KMS-11 (cell line): ENCODE results near the gene NSUN2.

Experiments
- H2AFZ ChIP-seq: fragments of 200-600 bp; sonication (generic); 2 replicates; pipeline ENCODE4 v1.6.1; 2016; ENCODE audit warnings: antibody characterized with exemption, mixed run types, low read depth
- H3K27ac ChIP-seq: fragments of 200-600 bp; sonication (generic); 2 replicates; pipeline ENCODE4 v1.6.1; 2016; ENCODE audit warnings: mild to moderate bottlenecking, mixed run types
- H3K27me3 ChIP-seq: fragments of 200-600 bp; sonication (generic); 2 replicates; pipeline ENCODE4 v1.6.1; 2017; ENCODE audit warnings: mild to moderate bottlenecking, low read depth, mixed run types, moderate library complexity; ENCODE audit not compliant: insufficient read depth
- H3K36me3 ChIP-seq: fragments of 200-600 bp; sonication (generic); 2 replicates; pipeline ENCODE4 v1.6.1; 2017; ENCODE audit warnings: mild to moderate bottlenecking, mixed run types; ENCODE audit not compliant: insufficient read depth
- H3K4me1 ChIP-seq: fragments of 200-600 bp; sonication (generic); 2 replicates; pipeline ENCODE4 v1.6.1; 2016; ENCODE audit warnings: mild to moderate bottlenecking, low read depth, mixed run types; ENCODE audit not compliant: poor library complexity, severe bottlenecking
- H3K4me2 ChIP-seq: fragments of 200-600 bp; sonication (generic); 2 replicates; pipeline ENCODE4 v1.7.0; 2016; ENCODE audit warnings: mild to moderate bottlenecking, mixed run types
- H3K4me3 ChIP-seq: fragments of 200-600 bp; sonication (generic); IDR thresholded peaks from 2 replicates; pipeline ENCODE4 v1.6.1; 2017; ENCODE audit warnings: low read depth, low read length, mixed read lengths; ENCODE audit not compliant: insufficient read depth
- H3K79me2 ChIP-seq: fragments of 200-600 bp; sonication (generic); 2 replicates; pipeline ENCODE4 v1.6.1; 2016; ENCODE audit warnings: low read depth, mixed run types; ENCODE audit not compliant: insufficient read depth
- H3K9ac ChIP-seq: fragments of 200-600 bp; sonication (generic); 2 replicates; pipeline ENCODE4 v1.6.1; 2016; ENCODE audit warnings: mild to moderate bottlenecking, mixed run types
- H4K20me1 ChIP-seq: fragments of 200-600 bp; sonication (generic); 2 replicates; pipeline ENCODE4 v1.6.1; 2016; ENCODE audit warnings: mild to moderate bottlenecking, mixed run types; ENCODE audit not compliant: insufficient read depth
- TF ChIP-seq, protein P1 (sequence below): fragments of 200-600 bp; sonication (generic); conservative IDR thresholded peaks from 2 replicates; pipeline ENCODE4 v1.6.1; 2017; ENCODE audit warnings: low read depth, mild to moderate bottlenecking, antibody characterized with exemption, low read length, moderate library complexity, mixed read lengths

NSUN2 gene

DNA sequence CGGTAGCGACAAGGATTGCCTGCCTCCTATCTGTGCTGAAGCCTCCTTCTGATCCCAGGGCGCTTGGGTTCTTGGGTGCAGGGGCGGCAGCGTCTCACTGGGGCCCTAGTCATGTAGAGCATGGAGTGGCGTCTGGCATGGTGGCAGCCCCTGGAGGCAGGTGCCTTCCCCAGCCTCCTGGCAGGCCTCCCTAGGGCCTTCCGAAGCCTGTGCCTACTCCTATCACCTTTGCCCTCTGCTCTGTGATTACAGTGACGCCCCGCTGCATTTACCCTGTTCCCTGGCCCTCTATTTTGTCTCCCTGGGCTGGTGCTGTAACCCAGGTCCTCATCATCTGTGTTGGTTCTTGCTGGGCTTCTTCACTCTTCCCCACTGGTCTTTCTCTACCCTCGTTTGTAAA lies 4.2 kb upstream of the NSUN2 start:
- Histone ChIP-seq H3K79me2 (peaks cover 28% of the 10 kb centered on the region), H3K27ac (no peak overlapping the region), H3K4me3 (no peak overlapping the region), H3K9ac (no peak overlapping the region), H4K20me1 (no peaks in the 10 kb centered on the region), H3K36me3 (no peaks in the 10 kb centered on the region), H3K27me3 (no peaks in the 10 kb centered on the region), H3K4me2 (no peak overlapping the region), H3K4me1 (peaks cover 21% of the 10 kb centered on the region), H2AFZ (no peak overlapping the region)
- TF ChIP-seq, protein P1, sequence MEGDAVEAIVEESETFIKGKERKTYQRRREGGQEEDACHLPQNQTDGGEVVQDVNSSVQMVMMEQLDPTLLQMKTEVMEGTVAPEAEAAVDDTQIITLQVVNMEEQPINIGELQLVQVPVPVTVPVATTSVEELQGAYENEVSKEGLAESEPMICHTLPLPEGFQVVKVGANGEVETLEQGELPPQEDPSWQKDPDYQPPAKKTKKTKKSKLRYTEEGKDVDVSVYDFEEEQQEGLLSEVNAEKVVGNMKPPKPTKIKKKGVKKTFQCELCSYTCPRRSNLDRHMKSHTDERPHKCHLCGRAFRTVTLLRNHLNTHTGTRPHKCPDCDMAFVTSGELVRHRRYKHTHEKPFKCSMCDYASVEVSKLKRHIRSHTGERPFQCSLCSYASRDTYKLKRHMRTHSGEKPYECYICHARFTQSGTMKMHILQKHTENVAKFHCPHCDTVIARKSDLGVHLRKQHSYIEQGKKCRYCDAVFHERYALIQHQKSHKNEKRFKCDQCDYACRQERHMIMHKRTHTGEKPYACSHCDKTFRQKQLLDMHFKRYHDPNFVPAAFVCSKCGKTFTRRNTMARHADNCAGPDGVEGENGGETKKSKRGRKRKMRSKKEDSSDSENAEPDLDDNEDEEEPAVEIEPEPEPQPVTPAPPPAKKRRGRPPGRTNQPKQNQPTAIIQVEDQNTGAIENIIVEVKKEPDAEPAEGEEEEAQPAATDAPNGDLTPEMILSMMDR, result no peak

DNA sequence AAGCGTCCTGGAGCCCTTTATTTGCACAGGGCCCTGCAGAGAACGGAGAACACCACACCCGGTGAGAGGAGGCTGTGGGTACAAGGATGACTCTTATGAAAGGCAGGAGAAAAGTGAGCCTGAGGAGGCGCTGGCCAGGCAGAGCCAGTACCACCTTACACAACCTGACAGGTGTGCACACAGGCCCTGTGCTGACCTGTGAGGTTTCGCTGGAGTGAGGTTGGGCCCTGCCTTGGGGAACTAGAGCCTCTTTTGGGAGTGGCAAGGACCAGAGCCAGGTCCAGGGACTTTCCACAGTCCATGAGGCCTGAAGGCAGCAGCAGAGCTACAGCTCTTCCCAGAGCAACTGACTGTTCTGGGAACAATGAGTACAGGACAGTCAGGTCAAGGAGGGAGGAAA lies 3.4 kb upstream of the NSUN2 start:
- Histone ChIP-seq H3K9ac (no peak overlapping the region), H3K27me3 (no peaks in the 10 kb centered on the region), H4K20me1 (0 out of 2 replicates have a peak, but pooled peaks cover 1% of the 10 kb centered on the region), H2AFZ (no peak overlapping the region), H3K4me2 (no peak overlapping the region), H3K27ac (no peak overlapping the region), H3K4me1 (peaks cover 26% of the 10 kb centered on the region), H3K4me3 (no peak overlapping the region), H3K79me2 (peaks cover 35% of the 10 kb centered on the region), H3K36me3 (no peaks in the 10 kb centered on the region; the same call in 1 of the 2 replicates)
- TF ChIP-seq, protein P1, result no peak

DNA sequence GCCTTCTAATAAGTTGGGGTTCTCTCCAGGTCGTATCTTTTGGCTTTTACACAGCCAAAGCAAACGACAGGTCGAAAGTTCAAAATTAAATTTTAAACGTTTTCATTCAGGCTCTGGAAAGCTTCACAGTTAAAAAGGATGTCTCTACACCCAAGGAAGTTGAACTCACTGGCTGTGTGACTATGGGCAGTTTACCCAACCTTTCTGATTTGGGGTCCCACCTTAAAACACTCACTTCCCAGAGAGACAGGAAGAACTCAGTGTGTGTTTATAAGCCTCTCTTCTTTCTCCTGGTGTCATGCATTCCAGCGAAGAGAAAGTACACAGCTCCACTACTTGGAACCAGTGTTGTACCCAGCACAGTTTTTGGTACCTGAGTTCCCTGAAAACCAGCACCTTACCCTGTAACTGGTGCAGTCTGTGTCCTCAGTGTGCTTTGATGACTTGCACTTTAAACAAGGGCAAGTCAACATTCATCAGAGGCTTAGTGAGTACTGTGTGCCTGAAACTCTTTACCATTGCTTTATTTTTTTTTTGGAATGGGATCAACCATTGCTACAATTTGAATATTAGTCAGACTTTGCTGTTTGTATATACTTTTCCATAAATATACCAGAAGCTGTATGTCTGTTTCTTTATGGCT lies 2.1 kb upstream of the NSUN2 start:
- TF ChIP-seq, protein P1, result no peak
- Histone ChIP-seq H3K4me3 (no peak overlapping the region), H3K9ac (no peak overlapping the region), H2AFZ (no peak overlapping the region), H3K79me2 (peaks cover 49% of the 10 kb centered on the region), H3K4me2 (peak overlapping the region; percentile 82), H3K4me1 (peaks cover 32% of the 10 kb centered on the region), H4K20me1 (0 out of 2 replicates have a peak, but pooled peaks cover 5% of the 10 kb centered on the region), H3K27ac (no peak overlapping the region), H3K27me3 (no peaks in the 10 kb centered on the region), H3K36me3 (peaks cover 4% of the 10 kb centered on the region; the same call in 1 of the 2 replicates)

DNA sequence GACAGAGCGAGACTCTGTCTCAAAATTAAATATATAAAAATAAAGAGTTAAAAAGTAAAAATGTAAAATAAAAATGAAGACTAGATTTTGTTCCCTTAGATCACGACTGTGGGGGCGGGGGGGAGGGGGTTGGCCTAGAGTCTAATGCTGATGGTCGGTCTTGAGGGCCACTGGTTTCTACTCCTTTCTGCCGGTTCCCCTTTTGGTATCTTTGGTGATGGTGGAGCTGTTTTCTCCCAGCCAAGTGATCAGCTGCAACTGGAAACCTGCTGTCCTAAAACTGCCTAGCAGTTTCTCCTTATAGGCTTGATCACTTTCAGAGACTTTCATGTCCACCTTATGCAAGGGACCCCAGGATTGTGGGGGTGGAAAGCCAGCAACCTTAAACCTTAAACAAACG lies 1.5 kb upstream of the NSUN2 start:
- H3K4me3 ChIP-seq, result no peak overlapping the region
- peaks cover 32% of the 10 kb centered on the region for H3K4me1 ChIP-seq
- H3K27me3 ChIP-seq, result no peaks in the 10 kb centered on the region
- H3K27ac ChIP-seq, result no peak overlapping the region
- H3K36me3 ChIP-seq, result peaks cover 9% of the 10 kb centered on the region; the same call in 1 of the 2 replicates
- H3K9ac ChIP-seq, result peak overlapping the region; percentile 95; the same call in 1 of the 2 replicates
- peaks cover 5% of the 10 kb centered on the region; the same call in 1 of the 2 replicates for H4K20me1 ChIP-seq
- H3K4me2 ChIP-seq, result peak overlapping the region; percentile 82
- H2AFZ ChIP-seq, result peak overlapping the region; percentile 89
- H3K79me2 ChIP-seq, result peaks cover 55% of the 10 kb centered on the region
- TF ChIP-seq, protein P1, result no peak
